PC-9 (cell line): ENCODE measurements around the gene KLK6.

Experiments used
- CTCF ChIP-seq: fragments of 200-600 bp; sonication (generic); conservative IDR thresholded peaks from 2 replicates; pipeline ENCODE4 v1.6.1; 2017; ENCODE audit warnings: mixed run types, antibody characterized with exemption, mild to moderate bottlenecking, moderate library complexity
- EZH2 ChIP-seq: fragments of 200-600 bp; sonication (generic); IDR thresholded peaks from 2 replicates; pipeline ENCODE4 v1.8.0; 2017; ENCODE audit warnings: antibody characterized with exemption, low read depth

GRCh38 chr19:51007488-51007887 is 38.1 kb upstream of the KLK6 start:
- TF ChIP-seq CTCF (no peak), EZH2 (no peak)
